K562 (cell line): ENCODE results near the gene FTSJ3. TPM values are rescaled to one million over a fixed set of nuclear protein-coding genes. Genes with fewer than 3 reads are reported as not detected.
A peak's percentile ranks its signal among the peaks of the same experiment; 100 is the strongest.

Experiments used
- ATAC-seq: fragments of 200-7000 bp; cut with Tn5 transposase; 3 replicates; pipeline ENCODE4 v1.9.1; 2020; ENCODE audit warnings: moderate library complexity
- BruUV-seq: library from RNA; stranded (reverse); fragments of 400-500 nt; replicated peaks from 2 replicates; lab custom pipeline; 2021; lab: Mats Ljungman, UMichigan
- CTCF ChIA-PET: fragments of 300-600 bp; formaldehyde crosslinking; extraction: SDS; loops from one replicate; lab custom pipeline; 2021; ENCODE audit warnings: low intra/inter-chr PET ratio; lab: Yijun Ruan, JAX
- POLR2A ChIA-PET: fragments of 300-600, 350-650 bp; sonication (Branson Sonifier 250); formaldehyde crosslinking; extraction: SDS; loops from one replicate; lab custom pipeline; 2021; ENCODE audit warnings: antibody characterized with exemption, inconsistent platforms; lab: Yijun Ruan, JAX
- DNase-seq, 4 experiments: peaks; one replicate each; pipeline versions ENCODE4 v3.0.0 to v3.0.0-alpha.2; 2011 to 2018; ENCODE audit warnings: low spot score in 3 of 4, mixed read lengths in 3 of 4; ENCODE audit errors: extremely low read depth in 1 of 4
- FAIRE-seq: peaks from 2 replicates; lab custom pipeline; 2011; peaks lifted over from hg19 to GRCh38; lab: Jason Lieb, UNC
- H2AFZ ChIP-seq: 2 replicates; pipeline ENCODE4 v1.6.0; 2011; ENCODE audit warnings: low read depth, low read length, control low read depth, inconsistent platforms
- H3K27ac ChIP-seq: fragments of 200-600 bp; 3 replicates; pipeline ENCODE4 v1.8.0; 2011; ENCODE audit warnings: low read depth, mild to moderate bottlenecking, control low read depth, inconsistent platforms, low read length, moderate library complexity, mixed read lengths; ENCODE audit errors: extremely low read depth
- H3K27me3 ChIP-seq, 2 experiments: fragments of 300-600 bp in 1 of 2; 2 replicates in 1 of 2; 3 replicates in 1 of 2; pipeline versions ENCODE4 v1.6.0 to v1.8.0; 2011; ENCODE audit warnings: inconsistent platforms in 2 of 2, low read length in 2 of 2, mild to moderate bottlenecking in 1 of 2, mixed read lengths in 1 of 2, moderate library complexity in 1 of 2; ENCODE audit not compliant: control insufficient read depth in 2 of 2, insufficient read depth in 2 of 2
- H3K36me3 ChIP-seq: fragments of 300-600 bp; 3 replicates; pipeline ENCODE4 v1.8.0; 2011; ENCODE audit warnings: mild to moderate bottlenecking, low read length, inconsistent platforms; ENCODE audit not compliant: control insufficient read depth, insufficient read depth
- H3K4me1 ChIP-seq, 2 experiments: fragments of 200-600 bp in 1 of 2; replicated peaks in 1 of 2; 2 replicates in 1 of 2; 3 replicates in 1 of 2; pipeline versions ENCODE4 v1.5.1 to v1.8.0; 2011; ENCODE audit warnings: inconsistent platforms in 2 of 2, low read length in 2 of 2, mild to moderate bottlenecking in 1 of 2, mixed read lengths in 1 of 2, moderate library complexity in 1 of 2; ENCODE audit not compliant: control insufficient read depth in 2 of 2, insufficient read depth in 2 of 2
- H3K4me2 ChIP-seq: 2 replicates; pipeline ENCODE4 v1.6.1; 2011; ENCODE audit warnings: low read length, control low read depth, inconsistent platforms, mixed read lengths; ENCODE audit not compliant: insufficient read depth
- H3K4me3 ChIP-seq: fragments of 200-600 bp; sonication (generic), shearing (Covaris generic); 2 replicates; pipeline ENCODE4 v1.5.1; 2016; ENCODE audit warnings: control low read depth, inconsistent platforms
- H3K79me2 ChIP-seq: fragments of 200-600 bp; 3 replicates; pipeline ENCODE4 v1.8.0; 2011; ENCODE audit warnings: low read length, inconsistent platforms; ENCODE audit not compliant: control insufficient read depth, insufficient read depth
- H3K9ac ChIP-seq, 2 experiments: 2 replicates each; pipeline versions ENCODE4 v1.6.0 to v1.6.1; 2011; ENCODE audit warnings: low read depth in 2 of 2, low read length in 2 of 2, control low read depth in 1 of 2, inconsistent platforms in 1 of 2, mild to moderate bottlenecking in 1 of 2, mixed read lengths in 1 of 2; ENCODE audit not compliant: insufficient read depth in 1 of 2
- H3K9me1 ChIP-seq: one replicate; pipeline ENCODE4 v1.6.0; 2011; ENCODE audit warnings: inconsistent platforms, mild to moderate bottlenecking, low read length, moderate library complexity; ENCODE audit not compliant: control insufficient read depth, insufficient read depth
- H3K9me3 ChIP-seq: replicated peaks from 2 replicates; pipeline ENCODE4 v1.5.1; 2011; ENCODE audit warnings: low read depth, low read length, inconsistent platforms; ENCODE audit not compliant: control insufficient read depth, insufficient read depth
- H4K20me1 ChIP-seq: replicated peaks from 2 replicates; pipeline ENCODE4 v1.6.1; 2011; ENCODE audit warnings: low read length, inconsistent platforms, mixed read lengths; ENCODE audit not compliant: control insufficient read depth, insufficient read depth
- HEY1 ChIP-seq: fragments of 250-450 bp; sonication (Bioruptor Pico); IDR thresholded peaks from 2 replicates; pipeline ENCODE4 v1.5.0; 2020; ENCODE audit warnings: mild to moderate bottlenecking, moderate library complexity, borderline replicate concordance
- PRPF4 ChIP-seq: fragments of 200-400 bp; formaldehyde crosslinking; IDR thresholded peaks from one replicate; pipeline ENCODE4 v1.6.1; 2017; ENCODE audit warnings: low read length, low read depth, mild to moderate bottlenecking; ENCODE audit not compliant: insufficient read depth, poor library complexity, severe bottlenecking
- YBX1 ChIP-seq: fragments of 450-650 bp; IDR thresholded peaks from 2 replicates; pipeline ENCODE4 v1.7.1; 2016; ENCODE audit warnings: mild to moderate bottlenecking
- ZBTB17 ChIP-seq: fragments of 450-650 bp; formaldehyde crosslinking; IDR thresholded peaks from 2 replicates; pipeline ENCODE4 v1.4.0; 2020; ENCODE audit warnings: mild to moderate bottlenecking
- ZFX ChIP-seq: sonication (generic); formaldehyde crosslinking; IDR thresholded peaks from 2 replicates; pipeline ENCODE4 v1.8.0; 2022; ENCODE audit warnings: mild to moderate bottlenecking, missing genetic modification reagents, moderate library complexity
- ZNF740 ChIP-seq, 3 experiments: fragments of 200-800 bp in 1 of 3; sonication (Bioruptor generic) in 1 of 3; sonication (generic) in 1 of 3; formaldehyde crosslinking in 1 of 3; IDR thresholded peaks; 2 replicates each; pipeline versions ENCODE4 v1.6.1 to v1.8.0; 2016 to 2022; ENCODE audit warnings: mild to moderate bottlenecking in 2 of 3, missing compliant biosample characterization in 2 of 3, missing genetic modification characterization in 2 of 3, missing genetic modification reagents in 1 of 3
- WGBS: fragments of 100-300 bp; shearing (Covaris generic); methylation state at CpG from one replicate; pipeline ENCODE4 v1.1.6; 2016; ENCODE audit warnings: low coverage, mixed read lengths; ENCODE audit not compliant: insufficient coverage; ENCODE audit errors: missing lambda C conversion rate; 5-methylcytosine and 5-hydroxymethylcytosine counted together
- in situ Hi-C: fragments of 300-500 bp; cut with MboI; formaldehyde crosslinking; loops from 4 replicates; pipeline ENCODE4 v1.15.0; 2018; ENCODE audit warnings: inconsistent platforms, mixed read lengths
- intact Hi-C: fragments of 100-400 bp; cut with micrococcal nuclease; formaldehyde crosslinking; loops from 2 replicates; pipeline ENCODE4 v1.14.2; 2022
- polyA plus RNA-seq, 8 experiments: library from polyadenylated mRNA; depleted of rRNA in 4 of 8; stranded (reverse) in 5 of 8; unstranded in 3 of 8; fragments of >200 nt; fragmentation: Nextera tagmentation in 2 of 8; fragmentation: Illumina TruSeq in 1 of 8; extraction: Ambion mirVana in 2 of 8; extraction: Trizol in 1 of 8; gene quantifications; 2 replicates each; pipeline versions ENCODE4 v1.2.1 to v1.2.3, GENCODE V29; 2011 to 2014; ENCODE audit warnings: inconsistent platforms in 1 of 8, missing spikeins in 1 of 8
- total RNA-seq, 7 experiments: library from RNA; depleted of rRNA in 6 of 7; stranded (reverse); fragments of >200 nt in 6 of 7; fragmentation: Illumina TruSeq in 2 of 7; extraction: Trizol in 2 of 7; gene quantifications; 2 replicates each; pipeline versions ENCODE4 v1.2.1 to v1.2.3, GENCODE V29; 2011 to 2021; ENCODE audit warnings: low replicate concordance in 1 of 7
- TF ChIP-seq, protein P1 (sequence below): sonication (generic); IDR thresholded peaks from 2 replicates; pipeline ENCODE4 v1.6.1; 2016
- TF ChIP-seq, protein P2 (sequence below), 2 experiments: IDR thresholded peaks; 2 replicates each; pipeline ENCODE4 v1.6.1; 2012; ENCODE audit warnings: improper control_type of control experiment in 2 of 2, low read depth in 2 of 2, low read length in 2 of 2, borderline replicate concordance in 1 of 2

Gene FTSJ3
- total and polyA plus RNA-seq, 9 of the 15 experiments (the other 6 are each of a cell fraction or from before 2014, with no cell fraction given) = 18.0 to 65.6 (median 52.4) TPM

- Histone ChIP-seq H3K27ac (no peak overlapping the region), H2AFZ (no peak overlapping the region), H3K9me1 (no peaks in the 10 kb centered on the region), H3K9ac (no peak overlapping the region), H3K4me1 (no peaks in the 10 kb centered on the region), H3K4me2 (no peak overlapping the region), H3K36me3 (peaks cover 87% of the 10 kb centered on the region), H3K27me3 (no peaks in the 10 kb centered on the region), H3K79me2 (peaks cover 83% of the 10 kb centered on the region), H3K9me3 (no peaks in the 10 kb centered on the region), H4K20me1 (peaks cover 5% of the 10 kb centered on the region; the same call in 1 of the 2 replicates)
- ChIA-PET POLR2A (interaction anchor here (0.6 to 8.0 kb wide), 3 partner anchors 12 to 51 kb away, joined by 3 to 82 read pairs (median 5); partner anchors contain the start of genes CCDC47 and DDX42), CTCF (no interaction called here)
- no TSS peak for BruUV-seq
- WGBS = 92% methylated on average over 1 of the region's 1 CpG
- intact Hi-C loops = no loop called here
- FAIRE-seq = no peak
- DNase-seq = no peak
- no peak for ATAC-seq
- TF ChIP-seq HEY1 (CRISPR knock-in tag) (no peak), ZFX (CRISPR knock-in tag) (no peak), ZBTB17 (no peak), PRPF4 (no peak)
- TF ChIP-seq, all 486 proteins: peak for 0
- no peak overlapping the region for H3K4me3 ChIP-seq
- in situ Hi-C loops = no loop called here
Observed at GRCh38 chr17:63785556-63785955, 41.9 kb downstream of the FTSJ3 start.

GRCh38 chr17:63783522-63783921, 43.9 kb downstream of the FTSJ3 start:
- 89% methylated on average over 6 of the region's 6 CpGs for WGBS
- no peaks in the 10 kb centered on the region; a peak in 1 of 5 replicates for H3K4me1 ChIP-seq
- H3K27ac ChIP-seq = no peak overlapping the region
- no peaks in the 10 kb centered on the region for H3K9me1 ChIP-seq
- peaks cover 7% of the 10 kb centered on the region; the same call in 1 of the 2 replicates for H4K20me1 ChIP-seq
- no TSS peak for BruUV-seq
- DNase-seq (no peak), ATAC-seq (no peak), FAIRE-seq (no peak)
- H3K9ac ChIP-seq = peak overlapping the region in 1 of 2 experiments; percentile 33; a peak in 1 of 4 replicates
- peaks cover 88% of the 10 kb centered on the region for H3K79me2 ChIP-seq
- TF ChIP-seq, protein P1, sequence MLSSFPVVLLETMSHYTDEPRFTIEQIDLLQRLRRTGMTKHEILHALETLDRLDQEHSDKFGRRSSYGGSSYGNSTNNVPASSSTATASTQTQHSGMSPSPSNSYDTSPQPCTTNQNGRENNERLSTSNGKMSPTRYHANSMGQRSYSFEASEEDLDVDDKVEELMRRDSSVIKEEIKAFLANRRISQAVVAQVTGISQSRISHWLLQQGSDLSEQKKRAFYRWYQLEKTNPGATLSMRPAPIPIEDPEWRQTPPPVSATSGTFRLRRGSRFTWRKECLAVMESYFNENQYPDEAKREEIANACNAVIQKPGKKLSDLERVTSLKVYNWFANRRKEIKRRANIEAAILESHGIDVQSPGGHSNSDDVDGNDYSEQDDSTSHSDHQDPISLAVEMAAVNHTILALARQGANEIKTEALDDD = no peak
- TF ChIP-seq ZNF740 (CRISPR knock-in tag; IDR thresholded peaks at IDR 0.05) (no peak), ZNF740 (tag; IDR thresholded peaks at IDR 0.05) (no peak), YBX1 (no peak)
- TF ChIP-seq, protein P2, sequence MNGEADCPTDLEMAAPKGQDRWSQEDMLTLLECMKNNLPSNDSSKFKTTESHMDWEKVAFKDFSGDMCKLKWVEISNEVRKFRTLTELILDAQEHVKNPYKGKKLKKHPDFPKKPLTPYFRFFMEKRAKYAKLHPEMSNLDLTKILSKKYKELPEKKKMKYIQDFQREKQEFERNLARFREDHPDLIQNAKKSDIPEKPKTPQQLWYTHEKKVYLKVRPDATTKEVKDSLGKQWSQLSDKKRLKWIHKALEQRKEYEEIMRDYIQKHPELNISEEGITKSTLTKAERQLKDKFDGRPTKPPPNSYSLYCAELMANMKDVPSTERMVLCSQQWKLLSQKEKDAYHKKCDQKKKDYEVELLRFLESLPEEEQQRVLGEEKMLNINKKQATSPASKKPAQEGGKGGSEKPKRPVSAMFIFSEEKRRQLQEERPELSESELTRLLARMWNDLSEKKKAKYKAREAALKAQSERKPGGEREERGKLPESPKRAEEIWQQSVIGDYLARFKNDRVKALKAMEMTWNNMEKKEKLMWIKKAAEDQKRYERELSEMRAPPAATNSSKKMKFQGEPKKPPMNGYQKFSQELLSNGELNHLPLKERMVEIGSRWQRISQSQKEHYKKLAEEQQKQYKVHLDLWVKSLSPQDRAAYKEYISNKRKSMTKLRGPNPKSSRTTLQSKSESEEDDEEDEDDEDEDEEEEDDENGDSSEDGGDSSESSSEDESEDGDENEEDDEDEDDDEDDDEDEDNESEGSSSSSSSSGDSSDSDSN (IDR thresholded peaks at IDR 0.05; ENCODE audit: borderline replicate concordance in 1 of 2, low read depth in 2 of 2, low read length in 2 of 2) = no peak
- intact Hi-C loops = no loop called here
- no peak overlapping the region for H3K4me2 ChIP-seq
- H2AFZ ChIP-seq = no peak overlapping the region
- peaks cover 86% of the 10 kb centered on the region for H3K36me3 ChIP-seq
- ChIA-PET POLR2A (interaction anchor here (0.6 to 8.0 kb wide), 12 partner anchors 8 to 65 kb away, joined by 3 to 82 read pairs (median 4); partner anchors contain the start of genes CCDC47 and DDX42), CTCF (no interaction called here)
- no peaks in the 10 kb centered on the region for H3K27me3 ChIP-seq
- no peak overlapping the region for H3K4me3 ChIP-seq
- in situ Hi-C loops = no loop called here
- no peaks in the 10 kb centered on the region for H3K9me3 ChIP-seq
